HG03521 (cell line): ENCODE results near the gene KCND2.
"Not testable (repeated sequence)": the region's sequence is repeated elsewhere in the genome, so short reads cannot be mapped to it uniquely, and the experiment has no call there.

ENCODE experiments used
- ATAC-seq: cut with Tn5 transposase; IDR thresholded peaks from one replicate; pipeline ENCODE4 v1.9.1; 2021; ENCODE audit warnings: mild to moderate bottlenecking, moderate library complexity; ENCODE audit not compliant: unreplicated experiment

Gene KCND2

DNA sequence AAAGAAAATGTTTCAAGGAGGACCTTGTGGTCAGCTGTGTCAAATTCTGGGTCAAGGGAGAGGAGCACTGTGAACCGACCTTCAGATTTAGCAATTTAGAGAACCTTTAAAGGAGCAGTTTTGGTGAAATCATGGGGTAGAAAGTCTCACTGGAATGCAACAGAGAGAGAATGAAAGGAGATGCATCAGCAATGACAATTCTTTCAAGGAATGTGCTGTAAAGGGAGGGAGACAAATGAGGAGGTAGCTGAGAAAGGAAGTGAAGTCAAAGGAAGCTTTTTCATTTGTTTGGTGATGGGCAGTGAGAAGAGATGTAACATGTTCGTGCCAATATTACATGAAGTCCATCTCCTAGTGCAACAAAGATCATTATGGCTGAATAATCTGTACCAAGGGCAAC is 418.9 kb downstream of the KCND2 start:
- ATAC-seq: no peak

DNA sequence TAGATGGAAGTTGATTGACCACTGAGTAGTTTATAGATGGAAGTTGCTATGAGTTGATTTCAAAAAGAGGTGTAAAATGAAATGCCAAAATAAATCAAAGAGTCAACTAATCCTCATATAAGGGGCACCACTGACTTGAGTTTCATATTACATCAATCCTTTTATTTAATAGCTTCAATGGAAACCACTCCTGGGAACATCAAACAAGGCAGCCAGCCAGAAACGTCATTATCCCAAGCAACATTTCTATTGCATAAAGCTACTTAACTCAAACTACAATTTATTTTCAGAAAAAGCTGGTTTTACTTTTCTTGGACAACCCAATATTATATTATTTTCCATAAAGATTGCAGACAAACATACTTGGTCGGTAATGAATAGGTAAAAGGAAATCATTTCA is 422.9 kb downstream of the KCND2 start:
- no peak for ATAC-seq

DNA sequence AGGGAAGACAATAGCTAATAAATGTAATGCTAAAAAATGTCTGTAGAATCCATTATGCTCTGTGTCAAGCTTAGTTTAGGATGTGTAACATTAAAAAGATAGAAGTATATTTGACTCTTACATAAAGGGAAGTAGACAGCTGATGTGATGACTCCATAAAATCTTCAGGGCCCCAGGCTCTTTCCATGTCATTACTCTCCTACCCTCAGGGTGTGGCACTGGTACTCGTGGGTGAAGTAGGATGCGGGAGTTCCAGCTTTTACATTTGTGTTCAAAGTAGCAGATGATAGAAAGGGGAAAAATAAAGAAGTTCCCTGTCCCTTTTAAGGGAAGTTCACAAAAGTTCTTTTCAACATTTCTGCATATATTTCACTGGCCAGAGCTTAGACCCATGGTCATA is 427.8 kb downstream of the KCND2 start:
- no peak for ATAC-seq

DNA sequence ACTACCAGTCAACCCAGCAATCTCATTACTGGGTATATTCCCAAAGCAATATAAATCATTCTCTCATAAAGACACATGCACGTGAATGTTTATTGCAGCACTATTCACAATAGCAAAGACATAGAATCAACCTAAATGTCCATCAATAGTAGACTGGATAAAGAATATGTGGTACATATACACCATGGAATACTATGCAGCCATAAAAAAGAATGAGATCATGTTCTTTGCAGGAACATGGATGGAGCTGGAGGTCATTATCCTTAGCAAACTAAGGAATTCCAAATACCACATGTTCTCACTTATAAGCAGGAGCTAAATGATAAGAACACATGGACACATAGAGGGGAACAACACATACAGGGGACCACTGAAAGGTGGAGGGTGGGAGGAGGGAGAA is 429.4 kb downstream of the KCND2 start:
- ATAC-seq: not testable (repeated sequence)

DNA sequence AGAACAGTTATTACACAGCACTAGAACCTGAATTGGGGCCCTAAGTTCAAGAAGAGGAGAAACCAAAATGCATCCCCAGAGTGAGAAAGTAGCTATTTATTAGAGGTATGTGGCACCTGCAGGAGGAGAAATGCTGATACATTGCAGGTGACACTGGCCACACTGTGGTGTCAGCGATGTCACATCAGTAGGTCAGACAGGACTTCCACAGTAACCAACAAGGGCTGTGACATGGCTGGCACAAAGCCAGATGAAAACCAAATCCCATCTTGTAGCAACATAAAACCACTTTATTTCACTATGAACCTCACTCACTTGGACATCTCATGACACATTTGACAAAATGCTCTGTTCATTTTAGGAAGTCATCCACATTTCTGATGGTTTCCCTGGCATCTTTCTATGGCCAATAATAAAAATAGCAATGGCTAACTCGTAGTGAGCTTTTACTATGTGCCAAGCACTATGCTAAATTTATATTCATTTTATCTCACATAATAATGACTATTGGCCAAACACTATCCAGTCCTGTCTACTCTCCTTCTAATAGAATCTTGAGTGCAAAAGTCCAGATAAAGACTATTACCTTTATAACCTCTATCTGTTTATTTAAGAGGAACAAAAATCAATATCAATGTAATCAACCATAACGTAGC is 430.7 kb downstream of the KCND2 start:
- no peak for ATAC-seq

DNA sequence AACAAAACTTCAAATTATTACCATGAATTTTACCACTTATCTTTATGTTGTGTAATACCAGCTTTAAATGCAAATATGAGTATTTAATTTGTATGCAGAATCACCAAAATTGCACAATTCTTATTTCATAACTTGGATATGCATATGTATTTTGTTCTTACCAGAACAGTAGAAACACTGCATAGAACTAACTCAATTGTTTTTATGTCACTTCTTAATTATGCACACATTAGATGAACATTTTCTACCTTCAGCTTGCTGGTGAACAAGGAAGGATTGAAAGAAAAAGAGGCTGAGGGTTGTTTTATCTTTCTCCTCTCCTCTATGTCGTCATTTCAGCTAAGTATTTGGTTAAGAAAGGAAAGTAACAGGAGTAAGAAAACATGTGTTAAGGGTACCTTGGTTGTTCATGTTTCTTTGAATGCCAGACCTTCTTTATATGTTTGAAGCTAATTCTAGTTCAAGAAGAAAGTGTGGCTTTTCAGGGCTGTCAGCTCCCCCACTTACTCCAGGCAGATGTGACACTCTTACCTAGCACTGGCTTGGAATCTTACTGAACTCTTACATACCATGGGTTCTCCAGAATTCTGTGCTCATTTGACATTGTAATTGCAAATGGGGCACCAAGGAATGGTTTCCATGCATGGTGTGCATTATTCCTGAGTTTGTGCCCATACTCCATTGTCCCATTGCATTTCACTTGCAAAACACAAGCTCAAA is 436.4 kb downstream of the KCND2 start:
- ATAC-seq: no peak

DNA sequence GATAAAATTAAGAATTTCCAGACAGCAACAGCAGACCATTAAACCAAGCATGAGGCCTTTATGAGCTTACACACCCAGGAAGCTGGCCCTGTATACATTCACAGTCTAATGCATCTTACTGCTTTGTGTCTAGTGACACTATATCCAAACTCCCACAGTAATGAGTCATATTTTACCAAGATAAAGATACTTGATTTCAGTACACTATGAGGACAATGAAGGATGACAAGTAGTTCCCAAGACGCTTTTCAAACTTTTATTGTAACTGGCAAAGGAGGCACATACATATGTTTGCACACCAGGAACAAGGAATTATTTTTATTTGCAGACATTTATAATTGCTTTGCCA is 437.0 kb downstream of the KCND2 start:
- ATAC-seq: no peak

DNA sequence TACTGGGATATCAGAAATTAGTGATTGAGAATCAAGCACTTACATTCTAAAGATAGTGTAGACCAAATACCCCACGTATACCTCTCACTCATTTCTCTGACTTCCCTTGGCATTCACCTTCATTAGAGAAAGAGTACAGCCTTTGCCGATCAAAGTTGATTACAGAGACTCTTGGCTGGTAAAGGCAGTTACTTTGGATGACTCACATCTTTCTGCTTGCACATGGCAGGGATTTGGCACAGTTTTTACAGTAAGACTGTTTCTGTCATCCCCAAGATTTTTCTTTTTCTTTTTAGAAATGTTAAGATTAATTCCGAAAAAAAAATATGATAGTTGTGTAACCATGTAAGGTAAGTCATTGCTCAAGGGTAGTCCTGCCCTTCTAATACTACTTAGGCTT is 442.0 kb downstream of the KCND2 start:
- no peak for ATAC-seq

DNA sequence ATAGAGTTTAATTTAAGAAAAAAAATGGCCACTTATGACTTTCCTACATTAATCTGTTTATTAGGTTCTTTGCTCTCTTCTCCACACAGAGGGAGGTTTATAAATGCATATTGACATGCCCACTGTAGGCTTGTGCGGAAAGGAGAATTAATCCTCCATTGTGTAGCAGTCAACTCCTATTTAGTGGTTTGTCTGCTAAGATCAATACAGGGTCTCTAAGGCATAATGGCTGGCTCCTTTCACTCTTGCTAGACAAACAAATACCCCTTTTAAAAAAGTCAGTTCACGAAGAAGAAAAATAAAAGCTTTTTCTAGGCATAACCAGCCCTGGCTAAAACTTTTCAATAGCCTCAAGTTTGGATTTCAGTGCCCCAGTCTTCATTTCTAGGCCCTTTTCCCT is 443.3 kb downstream of the KCND2 start:
- no peak for ATAC-seq

DNA sequence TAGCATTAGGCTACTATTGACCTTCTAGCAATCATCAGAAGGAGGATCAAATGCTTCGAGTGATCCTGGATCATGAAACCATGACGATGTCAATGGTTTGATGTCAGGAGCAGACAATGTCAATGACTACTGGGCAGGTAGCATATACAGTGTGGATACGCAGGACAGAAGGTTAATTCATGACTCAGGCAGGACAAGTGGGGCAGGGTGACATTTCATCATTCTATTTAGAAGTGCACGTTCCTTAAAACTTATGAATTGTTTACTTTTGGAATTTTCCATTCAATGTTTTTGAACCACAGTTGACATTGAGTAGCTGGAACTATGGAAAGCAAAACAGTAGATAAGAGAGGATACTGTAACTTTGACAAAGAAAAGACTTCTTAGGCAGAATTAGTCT is 444.2 kb downstream of the KCND2 start:
- no peak for ATAC-seq

DNA sequence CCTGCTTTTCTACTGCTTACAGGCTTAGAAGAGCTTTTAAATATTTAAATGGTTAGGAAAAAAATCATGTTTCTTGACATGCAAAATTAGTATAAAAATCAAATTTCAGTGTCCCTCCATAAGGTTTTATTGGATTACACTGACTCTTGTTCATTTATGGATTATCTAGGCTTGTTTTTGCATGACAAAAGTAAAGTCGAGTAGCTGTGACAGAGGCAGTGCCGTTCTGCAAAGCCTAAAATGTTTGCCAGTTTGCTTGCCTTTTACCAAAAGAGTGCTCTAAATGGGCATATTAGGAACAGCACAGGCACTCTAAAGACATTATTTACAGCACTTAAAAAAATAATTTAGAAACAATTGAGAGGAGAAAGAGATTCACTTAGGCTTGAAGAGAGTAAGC is 445.4 kb downstream of the KCND2 start:
- no peak for ATAC-seq

DNA sequence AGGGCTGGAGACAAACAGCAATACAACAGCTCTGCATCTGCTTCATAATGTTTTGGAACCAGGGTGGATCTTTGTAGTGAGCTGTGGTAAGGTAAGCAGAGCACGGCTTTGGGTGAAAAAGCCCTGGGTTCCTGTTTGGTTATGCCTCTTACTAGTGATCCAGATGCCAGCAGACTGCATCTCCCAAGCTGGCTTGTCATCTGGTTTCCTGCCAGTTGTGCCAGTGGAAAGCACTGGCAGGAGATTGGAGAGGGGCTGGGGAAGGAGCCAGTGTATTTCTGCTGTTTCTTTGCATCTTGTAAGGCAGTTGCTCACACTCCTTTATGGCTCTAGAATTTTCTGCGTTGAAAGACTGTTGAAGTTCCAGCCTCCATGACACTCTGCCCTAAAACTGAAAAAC is 447.3 kb downstream of the KCND2 start:
- no peak for ATAC-seq

DNA sequence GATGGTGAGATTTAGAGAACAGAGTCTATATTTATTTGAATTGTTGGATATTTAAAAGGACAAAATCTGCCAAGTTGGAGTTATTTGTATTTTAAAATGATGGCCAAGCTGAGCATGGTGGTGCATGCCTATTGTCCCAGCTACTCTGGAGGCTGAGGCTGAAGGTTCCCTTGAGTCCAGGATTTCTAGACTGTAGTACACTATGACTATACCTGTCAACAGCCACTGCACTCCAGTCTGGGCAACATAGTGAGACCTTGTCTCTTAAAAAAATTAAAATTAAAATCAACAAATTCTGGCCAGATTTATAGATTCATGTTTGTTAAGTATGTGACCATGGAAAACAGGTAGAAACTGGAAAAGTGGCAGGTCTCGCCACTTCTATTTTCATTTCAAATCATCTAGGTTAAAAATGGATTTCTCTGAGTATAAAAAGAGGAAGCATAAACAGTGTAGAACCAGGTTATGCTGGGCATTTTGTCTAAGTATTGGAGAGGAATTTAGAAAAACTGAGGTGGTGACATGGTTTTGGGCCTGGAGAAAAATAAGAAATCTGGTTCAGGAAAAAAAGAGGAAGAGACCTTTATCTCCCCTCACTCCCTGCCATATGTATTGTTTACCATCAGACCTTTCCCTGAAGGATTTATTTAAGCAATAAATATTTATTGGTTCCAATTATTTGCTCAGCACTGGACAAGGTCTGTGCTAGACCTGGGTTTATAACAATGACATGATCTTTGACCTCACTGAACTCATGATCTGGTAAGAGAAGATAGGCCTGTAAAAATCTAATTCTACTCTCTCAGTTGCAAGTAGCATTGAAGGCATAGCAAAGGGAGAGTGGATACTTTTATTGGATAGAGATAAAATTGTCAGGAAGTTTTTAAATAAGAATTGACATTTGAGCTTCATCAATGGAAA is 450.8 kb downstream of the KCND2 start:
- no peak for ATAC-seq

DNA sequence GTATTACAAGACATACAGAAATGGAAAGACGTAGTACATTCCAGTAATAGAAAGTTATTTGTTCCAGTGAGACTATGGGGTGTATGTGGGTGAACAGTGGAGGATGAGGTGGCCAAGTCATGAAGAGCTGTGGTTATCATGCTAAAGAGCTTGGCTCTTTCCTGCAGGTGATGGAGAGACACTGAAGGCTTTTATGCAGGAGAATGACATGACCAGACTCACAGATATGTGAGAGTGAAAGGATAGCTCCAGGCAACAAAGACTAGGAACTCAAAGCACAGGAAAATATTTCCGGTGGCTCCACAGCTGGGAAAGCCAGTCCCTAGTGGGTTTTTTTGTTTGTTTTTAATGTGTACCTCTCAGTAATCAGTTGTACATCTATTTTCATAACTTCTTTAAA is 451.5 kb downstream of the KCND2 start:
- ATAC-seq: no peak

DNA sequence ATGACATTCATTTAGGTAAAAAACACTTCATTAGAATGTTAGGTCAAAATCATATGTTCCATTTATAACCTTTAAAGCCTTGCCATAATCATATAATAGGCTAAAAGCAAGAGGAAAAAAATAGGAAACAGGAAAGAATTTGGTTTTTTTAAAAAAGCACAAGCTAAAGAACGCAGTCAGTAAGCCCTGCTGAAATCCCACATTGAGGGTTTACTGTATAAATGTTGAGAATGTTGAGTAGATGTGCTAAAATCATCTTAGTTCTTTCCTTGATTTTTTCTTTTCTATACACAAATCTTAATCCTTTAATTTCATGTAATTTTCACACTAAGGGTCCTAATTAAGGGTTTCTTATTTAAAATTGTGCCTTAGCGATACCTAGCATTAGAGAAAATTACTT is 452.0 kb downstream of the KCND2 start:
- ATAC-seq: no peak

DNA sequence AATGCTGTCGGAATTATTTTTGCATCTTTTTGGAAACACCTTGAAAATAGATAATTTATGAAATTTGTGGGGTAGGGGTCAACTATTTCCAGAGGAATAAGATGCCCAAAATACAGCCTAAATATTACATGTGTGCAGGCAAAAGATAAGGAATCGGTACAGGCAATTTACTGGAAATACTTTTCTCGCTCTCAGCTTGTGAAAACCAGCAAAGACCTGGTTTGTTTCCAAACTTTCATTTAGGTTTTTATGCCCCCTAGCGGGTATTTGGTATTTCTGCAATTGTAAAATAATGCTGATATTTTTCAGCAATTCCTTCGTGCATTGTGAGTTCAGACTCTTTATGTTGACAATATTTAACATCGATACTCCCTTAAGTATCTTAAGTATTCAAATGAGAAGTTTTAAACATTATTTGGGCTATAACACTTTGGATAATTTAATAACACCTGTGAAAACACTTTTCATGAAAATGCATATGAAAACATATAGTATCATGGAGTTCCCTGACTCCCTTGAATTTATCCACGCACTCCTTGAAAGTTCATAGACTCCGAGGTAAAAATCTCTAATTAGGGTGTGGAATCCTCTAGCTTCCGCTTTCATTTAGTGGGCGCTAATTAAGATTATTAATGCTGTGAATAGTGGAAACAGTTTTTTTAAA is 452.5 kb downstream of the KCND2 start:
- ATAC-seq: no peak

DNA sequence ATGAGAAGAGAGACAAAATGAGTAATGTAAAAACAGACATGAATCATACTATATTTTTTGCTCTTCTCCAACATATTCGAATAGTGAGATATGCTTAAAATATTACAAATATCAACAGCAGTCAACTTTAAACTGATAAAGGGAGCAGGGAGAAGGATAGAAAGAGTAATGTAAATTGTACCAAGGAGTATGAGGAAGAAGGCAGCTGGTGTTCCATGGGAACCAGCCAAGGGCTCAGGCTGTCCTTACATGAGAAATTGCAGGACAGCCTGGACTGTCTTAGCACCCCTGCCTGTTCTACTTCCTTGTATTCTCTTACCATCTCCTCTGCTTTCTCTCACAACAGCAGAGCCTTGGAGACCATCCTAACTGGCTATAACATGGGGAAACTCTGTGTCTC is 456.3 kb downstream of the KCND2 start:
- no peak for ATAC-seq

DNA sequence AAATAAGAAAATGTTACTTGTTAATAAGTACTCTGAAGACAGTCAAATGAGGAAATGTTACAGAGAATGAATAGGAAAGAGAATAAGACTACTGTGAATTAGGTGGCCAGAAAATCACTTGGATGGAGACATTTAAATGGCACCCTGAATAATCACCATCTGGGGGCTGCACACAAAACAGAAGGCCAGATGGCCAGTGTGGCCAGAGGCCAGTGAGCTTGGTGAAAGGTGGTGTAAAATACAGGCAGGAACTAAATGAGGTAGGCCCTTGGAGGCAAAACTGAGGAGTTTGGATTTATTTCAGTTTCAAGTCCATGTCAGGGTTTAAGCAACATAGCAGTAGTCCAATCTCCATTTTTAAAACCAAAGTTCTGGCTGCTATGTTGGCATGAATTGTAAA is 458.3 kb downstream of the KCND2 start:
- no peak for ATAC-seq

DNA sequence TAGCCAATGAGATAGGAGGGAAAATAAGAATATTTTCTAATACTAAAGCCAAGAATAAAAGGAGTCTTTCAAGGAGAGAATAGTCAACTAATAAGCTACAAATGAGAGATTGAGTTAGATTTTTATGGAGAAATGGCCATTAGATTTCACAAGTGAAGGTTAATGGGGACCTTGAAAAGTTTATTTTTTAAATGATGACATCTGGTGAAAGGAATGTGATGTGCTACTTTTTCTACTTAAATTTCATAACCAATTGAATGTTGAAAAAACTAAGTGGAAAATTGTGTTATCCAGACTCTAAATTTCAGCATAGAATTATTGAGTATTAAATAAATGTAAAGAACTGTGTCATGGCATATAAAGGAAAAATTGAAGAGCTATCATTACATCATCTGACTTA is 459.3 kb downstream of the KCND2 start:
- ATAC-seq: no peak

DNA sequence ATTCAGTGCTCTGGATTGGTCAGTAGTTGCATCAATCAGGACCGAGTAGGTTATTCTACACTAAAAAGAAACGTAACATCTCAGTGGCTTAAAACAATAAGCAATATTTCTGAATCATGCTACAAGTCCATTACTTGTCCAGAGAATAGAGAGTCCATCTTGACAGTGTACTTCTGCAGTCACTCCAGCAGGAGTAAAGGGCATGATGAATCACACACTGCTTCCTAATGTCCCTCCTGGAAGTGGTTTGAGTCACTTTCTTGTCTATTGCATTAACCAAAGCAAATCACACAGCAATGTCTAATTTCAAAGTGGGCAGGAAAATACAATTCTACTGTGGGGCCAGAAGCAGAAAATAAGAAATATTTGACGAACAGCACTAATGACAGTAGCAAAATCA is 460.2 kb downstream of the KCND2 start:
- ATAC-seq: no peak

DNA sequence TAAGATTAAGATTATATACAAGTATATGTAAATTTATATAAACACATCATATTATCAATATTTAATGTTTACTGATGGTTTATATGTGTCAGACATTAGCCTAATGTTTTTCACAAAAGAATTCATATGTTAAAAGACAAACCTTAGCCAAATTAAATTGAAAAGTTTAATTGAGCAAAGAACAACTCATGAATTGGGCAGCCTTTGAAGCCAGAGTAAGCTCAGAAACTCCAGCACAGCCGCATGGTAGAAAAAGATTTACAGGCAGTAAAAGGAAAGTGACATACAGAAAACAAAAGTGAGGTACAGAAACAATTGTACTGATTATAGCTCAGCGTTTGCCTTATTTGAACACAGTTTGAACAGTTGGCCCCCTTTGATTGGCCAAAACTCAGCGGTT is 460.9 kb downstream of the KCND2 start:
- ATAC-seq: no peak
